Trophoblast cell (in vitro differentiated cells and primary cell): Measurements from ENCODE around the gene DNAJC16.
A peak's percentile ranks its signal among the peaks of the same experiment; 100 is the strongest.

ENCODE experiments used
- DNase-seq, 2 donors: peaks; one replicate each; pipeline ENCODE4 v3.0.0-alpha.2; 2016
- H2AFZ ChIP-seq: 2 replicates; pipeline ENCODE4 v1.6.1; 2013; ENCODE audit warnings: low read length, moderate library complexity, mild to moderate bottlenecking; ENCODE audit not compliant: insufficient read depth, poor library complexity
- H2AK5ac ChIP-seq: 2 replicates; pipeline ENCODE4 v1.6.1; 2013; ENCODE audit warnings: mild to moderate bottlenecking, low read length
- H2BK120ac ChIP-seq: 2 replicates; pipeline ENCODE4 v1.6.1; 2013; ENCODE audit warnings: low read length, mild to moderate bottlenecking, moderate library complexity; ENCODE audit not compliant: insufficient read depth, poor library complexity
- H2BK12ac ChIP-seq: 2 replicates; pipeline ENCODE4 v1.6.1; 2013; ENCODE audit warnings: mild to moderate bottlenecking, low read length, moderate library complexity
- H2BK5ac ChIP-seq: 2 replicates; pipeline ENCODE4 v1.6.1; 2013; ENCODE audit warnings: low read length, low read depth, moderate library complexity, mild to moderate bottlenecking; ENCODE audit not compliant: poor library complexity
- H3K14ac ChIP-seq: 2 replicates; pipeline ENCODE4 v1.6.1; 2013; ENCODE audit warnings: mild to moderate bottlenecking, low read length
- H3K18ac ChIP-seq: 2 replicates; pipeline ENCODE4 v1.6.1; 2013; ENCODE audit warnings: mild to moderate bottlenecking, low read length
- H3K23ac ChIP-seq: 2 replicates; pipeline ENCODE4 v1.6.1; 2013; ENCODE audit warnings: low read length
- H3K27ac ChIP-seq: 2 replicates; pipeline ENCODE4 v1.5.1; 2013; ENCODE audit warnings: low read depth, mild to moderate bottlenecking, inconsistent platforms, low read length, moderate library complexity
- H3K27me3 ChIP-seq: 2 replicates; pipeline ENCODE4 v1.6.1; 2013; ENCODE audit warnings: inconsistent platforms, mild to moderate bottlenecking, low read length, moderate library complexity; ENCODE audit not compliant: insufficient read depth
- H3K36me3 ChIP-seq, 2 experiments: 1 replicate in 1 of 2; 2 replicates in 1 of 2; pipeline ENCODE4 v1.6.1; 2013; ENCODE audit warnings: low read length in 2 of 2, mild to moderate bottlenecking in 2 of 2, moderate library complexity in 1 of 2; ENCODE audit not compliant: insufficient read depth in 2 of 2, control insufficient read depth in 1 of 2
- H3K4ac ChIP-seq: 2 replicates; pipeline ENCODE4 v1.6.1; 2013; ENCODE audit warnings: low read depth, mild to moderate bottlenecking, low read length, moderate library complexity
- H3K4me1 ChIP-seq, 2 experiments: 1 replicate in 1 of 2; 2 replicates in 1 of 2; pipeline ENCODE4 v1.6.1; 2013; ENCODE audit warnings: low read length in 2 of 2, mild to moderate bottlenecking in 2 of 2, moderate library complexity in 1 of 2; ENCODE audit not compliant: insufficient read depth in 2 of 2, control insufficient read depth in 1 of 2
- H3K4me2 ChIP-seq: 2 replicates; pipeline ENCODE4 v1.6.1; 2013; ENCODE audit warnings: inconsistent platforms, mild to moderate bottlenecking, low read length, moderate library complexity
- H3K4me3 ChIP-seq: 2 replicates; pipeline ENCODE4 v1.5.1; 2013; ENCODE audit warnings: mild to moderate bottlenecking, low read depth, low read length, inconsistent platforms
- H3K79me1 ChIP-seq: one replicate; pipeline ENCODE4 v1.6.1; 2013; ENCODE audit warnings: low read length
- H3K79me2 ChIP-seq: 2 replicates; pipeline ENCODE4 v1.6.1; 2013; ENCODE audit warnings: low read length, mild to moderate bottlenecking; ENCODE audit not compliant: control insufficient read depth, insufficient read depth, poor library complexity
- H3K9ac ChIP-seq: 2 replicates; pipeline ENCODE4 v1.6.1; 2013; ENCODE audit warnings: mild to moderate bottlenecking, low read length
- H3K9me3 ChIP-seq: 2 replicates; pipeline ENCODE4 v1.6.1; 2013; ENCODE audit warnings: low read depth, mild to moderate bottlenecking, control low read depth, inconsistent platforms, low read length; ENCODE audit not compliant: insufficient read depth
- H4K12ac ChIP-seq: 2 replicates; pipeline ENCODE4 v1.6.1; 2013; ENCODE audit warnings: low read depth, mild to moderate bottlenecking, low read length, moderate library complexity
- H4K8ac ChIP-seq: 2 replicates; pipeline ENCODE4 v1.6.1; 2013; ENCODE audit warnings: low read depth, mild to moderate bottlenecking, low read length, moderate library complexity
- H4K91ac ChIP-seq: one replicate; pipeline ENCODE4 v1.6.1; 2013; ENCODE audit warnings: low read depth, mild to moderate bottlenecking, low read length, moderate library complexity
- WGBS: extraction: QIAGEN DNeasy Blood & Tissue Kit; methylation state at CpG from one replicate; pipeline ENCODE4 v1.1.7; 2013; ENCODE audit warnings: missing lambda C conversion rate; ENCODE audit not compliant: insufficient read length, insufficient coverage; ENCODE audit errors: extremely low coverage; 5-methylcytosine and 5-hydroxymethylcytosine counted together

DNAJC16 gene

GRCh38 chr1:15542388-15543250, 16.0 kb downstream of the DNAJC16 start:
- no peaks in the 10 kb centered on the region for H3K9me3 ChIP-seq
- H2BK12ac ChIP-seq = no peak overlapping the region
- H3K27ac ChIP-seq = no peak overlapping the region
- H3K23ac ChIP-seq = no peak overlapping the region
- H2BK120ac ChIP-seq = no peak overlapping the region
- no peak overlapping the region for H3K4ac ChIP-seq
- no peak overlapping the region for H2BK5ac ChIP-seq
- H3K27me3 ChIP-seq = no peaks in the 10 kb centered on the region
- no peak overlapping the region for H3K14ac ChIP-seq
- H3K36me3 ChIP-seq = peaks cover 31 to 38% of the 10 kb centered on the region in 2 experiments
- H4K12ac ChIP-seq = no peak overlapping the region
- H3K4me3 ChIP-seq = no peak overlapping the region
- no peak overlapping the region for H2AK5ac ChIP-seq
- H4K8ac ChIP-seq = no peak overlapping the region
- no peak overlapping the region for H3K9ac ChIP-seq
- H3K18ac ChIP-seq = no peak overlapping the region
- H4K91ac ChIP-seq = no peak overlapping the region
- no CpG with 5 or more reads among the region's 7 CpGs for WGBS
- no peak overlapping the region for H2AFZ ChIP-seq
- peaks cover 0 to 3% of the 10 kb centered on the region in 2 experiments for H3K4me1 ChIP-seq
- H3K79me2 ChIP-seq = no peaks in the 10 kb centered on the region
- H3K4me2 ChIP-seq = no peak overlapping the region
- no peak for DNase-seq
- H3K79me1 ChIP-seq = no peaks in the 10 kb centered on the region

- Histone ChIP-seq H3K4me2 (no peak overlapping the region), H2BK12ac (no peak overlapping the region), H2BK5ac (no peak overlapping the region), H3K27ac (no peak overlapping the region), H3K79me1 (no peaks in the 10 kb centered on the region), H2AFZ (no peak overlapping the region), H3K4me3 (no peak overlapping the region), H4K12ac (no peak overlapping the region), H4K91ac (no peak overlapping the region), H3K36me3 (peaks cover 32 to 40% of the 10 kb centered on the region in 2 experiments), H2AK5ac (no peak overlapping the region), H3K14ac (no peak overlapping the region), H3K23ac (no peak overlapping the region), H4K8ac (no peak overlapping the region), H3K18ac (no peak overlapping the region), H2BK120ac (no peak overlapping the region), H3K79me2 (no peaks in the 10 kb centered on the region), H3K9me3 (peaks cover 1% of the 10 kb centered on the region), H3K27me3 (no peaks in the 10 kb centered on the region), H3K4ac (no peak overlapping the region), H3K4me1 (peaks cover 0 to 3% of the 10 kb centered on the region in 2 experiments), H3K9ac (no peak overlapping the region)
- no CpG with 5 or more reads among the region's 5 CpGs for WGBS
- no peak for DNase-seq
These were observed 16.6 kb downstream of the DNAJC16 start for GRCh38 chr1:15543251-15543588.

GRCh38 chr1:15543589-15544568, 17.2 kb downstream of the DNAJC16 start:
- no peak overlapping the region for H4K8ac ChIP-seq
- H3K4me3 ChIP-seq = no peak overlapping the region
- no peaks in the 10 kb centered on the region for H3K27me3 ChIP-seq
- no peak overlapping the region for H2AFZ ChIP-seq
- no peak overlapping the region for H3K23ac ChIP-seq
- H3K18ac ChIP-seq = no peak overlapping the region
- no peak overlapping the region for H3K14ac ChIP-seq
- H2BK12ac ChIP-seq = no peak overlapping the region
- H4K12ac ChIP-seq = no peak overlapping the region
- H2BK5ac ChIP-seq = no peak overlapping the region
- peak in 1 of 2 donors; percentile 38 for DNase-seq
- H3K4me2 ChIP-seq = no peak overlapping the region
- H3K36me3 ChIP-seq = peaks cover 32 to 41% of the 10 kb centered on the region in 2 experiments
- WGBS = no CpG with 5 or more reads among the region's 12 CpGs
- H4K91ac ChIP-seq = no peak overlapping the region
- peaks cover 1% of the 10 kb centered on the region for H3K9me3 ChIP-seq
- no peaks in the 10 kb centered on the region for H3K79me2 ChIP-seq
- H3K79me1 ChIP-seq = no peaks in the 10 kb centered on the region
- no peak overlapping the region for H2BK120ac ChIP-seq
- H3K4ac ChIP-seq = no peak overlapping the region
- no peak overlapping the region for H3K9ac ChIP-seq
- no peak overlapping the region for H3K27ac ChIP-seq
- H2AK5ac ChIP-seq = no peak overlapping the region
- peaks cover 0 to 3% of the 10 kb centered on the region in 2 experiments for H3K4me1 ChIP-seq

- Histone ChIP-seq H3K4me3 (no peak overlapping the region), H3K9me3 (peaks cover 1% of the 10 kb centered on the region), H3K79me2 (no peaks in the 10 kb centered on the region), H3K4me2 (no peak overlapping the region), H3K9ac (no peak overlapping the region), H4K91ac (no peak overlapping the region), H2BK120ac (no peak overlapping the region), H4K8ac (no peak overlapping the region), H4K12ac (no peak overlapping the region), H3K27me3 (no peaks in the 10 kb centered on the region), H3K23ac (no peak overlapping the region), H3K18ac (no peak overlapping the region), H3K4ac (no peak overlapping the region), H2AFZ (no peak overlapping the region), H3K4me1 (peaks cover 0 to 3% of the 10 kb centered on the region in 2 experiments), H2BK5ac (no peak overlapping the region), H2AK5ac (no peak overlapping the region), H3K14ac (no peak overlapping the region), H2BK12ac (no peak overlapping the region), H3K36me3 (peaks cover 24 to 35% of the 10 kb centered on the region in 2 experiments), H3K79me1 (no peaks in the 10 kb centered on the region), H3K27ac (no peak overlapping the region)
- WGBS = no CpG with 5 or more reads among the region's 2 CpGs
- DNase-seq = no peak
These were observed 20.0 kb downstream of the DNAJC16 start for GRCh38 chr1:15546641-15547040.
